CD14-positive monocyte (primary cell): Measurements from ENCODE around the gene ZSCAN2. TPM values are rescaled to one million over a fixed set of nuclear protein-coding genes. Genes with fewer than 3 reads are reported as not detected.
"Not testable (repeated sequence)": the region's sequence is repeated elsewhere in the genome, so short reads cannot be mapped to it uniquely, and the experiment has no call there.

ENCODE experiments used
- DNase-seq, 3 donors: peaks; one replicate each; pipeline ENCODE4 v3.0.0-alpha.2; 2011 to 2022
- H2AFZ ChIP-seq: 2 replicates; pipeline ENCODE4 v1.6.0; 2012; ENCODE audit warnings: mild to moderate bottlenecking, low read depth, low read length, inconsistent platforms; ENCODE audit not compliant: insufficient read depth, poor library complexity, severe bottlenecking
- H3K27ac ChIP-seq, 2 donors: 1 replicate in 1 of 2; 2 replicates in 1 of 2; pipeline ENCODE4 v1.5.1; 2012 to 2013; ENCODE audit warnings: low read length in 2 of 2, control low read depth in 1 of 2, inconsistent platforms in 1 of 2, low read depth in 1 of 2, mild to moderate bottlenecking in 1 of 2
- H3K27me3 ChIP-seq, 2 donors: one replicate each; pipeline versions ENCODE4 v1.6.0 to v1.6.1; 2011 to 2013; ENCODE audit warnings: low read length in 2 of 2; ENCODE audit not compliant: control insufficient read depth in 2 of 2, insufficient read depth in 2 of 2
- H3K36me3 ChIP-seq, 2 donors: replicated peaks in 1 of 2; 1 replicate in 1 of 2; 2 replicates in 1 of 2; pipeline versions ENCODE4 v1.5.1 to v1.6.1; 2012 to 2013; ENCODE audit warnings: low read length in 2 of 2, control low read depth in 1 of 2, inconsistent platforms in 1 of 2, mild to moderate bottlenecking in 1 of 2; ENCODE audit not compliant: insufficient read depth in 2 of 2, control insufficient read depth in 1 of 2
- H3K4me1 ChIP-seq, 2 donors: 1 replicate in 1 of 2; 2 replicates in 1 of 2; pipeline versions ENCODE4 v1.5.1 to v1.6.1; 2012 to 2013; ENCODE audit warnings: low read length in 2 of 2, control low read depth in 1 of 2, inconsistent platforms in 1 of 2, mild to moderate bottlenecking in 1 of 2, moderate library complexity in 1 of 2; ENCODE audit not compliant: insufficient read depth in 2 of 2, control insufficient read depth in 1 of 2
- H3K4me2 ChIP-seq: replicated peaks from 2 replicates; pipeline ENCODE3; 2012; ENCODE audit warnings: low read length, moderate library complexity, mild to moderate bottlenecking; ENCODE audit not compliant: poor library complexity, severe bottlenecking; ENCODE audit errors: extremely low read depth
- H3K4me3 ChIP-seq, 3 experiments: fragments of 200-600 bp in 1 of 3; sonication (generic) in 1 of 3; replicated peaks in 1 of 3; 1 replicate in 2 of 3; 2 replicates in 1 of 3; pipeline ENCODE4 v1.5.1; 2011 to 2013; ENCODE audit warnings: low read length in 3 of 3, mild to moderate bottlenecking in 3 of 3, control low read depth in 2 of 3, low read depth in 2 of 3, inconsistent platforms in 1 of 3, moderate library complexity in 1 of 3
- H3K79me2 ChIP-seq: 2 replicates; pipeline ENCODE4 v1.6.0; 2012; ENCODE audit warnings: mild to moderate bottlenecking, control low read depth, inconsistent platforms, low read length, moderate library complexity; ENCODE audit not compliant: insufficient read depth
- H3K9ac ChIP-seq: 2 replicates; pipeline ENCODE4 v1.6.0; 2017; ENCODE audit warnings: low read length, mild to moderate bottlenecking; ENCODE audit not compliant: insufficient read depth, poor library complexity, severe bottlenecking
- H3K9me3 ChIP-seq, 2 donors: replicated peaks in 1 of 2; 1 replicate in 1 of 2; 2 replicates in 1 of 2; pipeline versions ENCODE4 v1.5.1 to v1.6.1; 2012 to 2013; ENCODE audit warnings: low read length in 2 of 2, control low read depth in 1 of 2; ENCODE audit not compliant: control insufficient read depth in 1 of 2, insufficient read depth in 1 of 2
- H4K20me1 ChIP-seq: 2 replicates; pipeline ENCODE4 v1.6.0; 2012; ENCODE audit warnings: mild to moderate bottlenecking, low read length, control low read depth, moderate library complexity; ENCODE audit not compliant: insufficient read depth
- H3K27ac Mint-ChIP-seq, 7 donors: one replicate each; pipeline ENCODE4 v1.8.0; 2020; ENCODE audit warnings: mild to moderate bottlenecking in 7 of 7, mixed read lengths in 7 of 7, moderate library complexity in 6 of 7, inconsistent platforms in 2 of 7
- H3K27me3 Mint-ChIP-seq, 3 donors: one replicate each; pipeline ENCODE4 v1.8.0; 2021 to 2022; ENCODE audit warnings: low read depth in 3 of 3, mild to moderate bottlenecking in 3 of 3, mixed read lengths in 3 of 3, moderate library complexity in 3 of 3, inconsistent platforms in 1 of 3
- H3K36me3 Mint-ChIP-seq, 2 donors: one replicate each; pipeline ENCODE4 v1.8.0; 2020; ENCODE audit warnings: mixed read lengths in 2 of 2, inconsistent platforms in 1 of 2, mild to moderate bottlenecking in 1 of 2
- H3K4me1 Mint-ChIP-seq: one replicate; pipeline ENCODE4 v1.8.0; 2020; ENCODE audit warnings: mild to moderate bottlenecking, mixed read lengths
- H3K4me3 Mint-ChIP-seq, 2 donors: one replicate each; pipeline ENCODE4 v1.8.0; 2020; ENCODE audit warnings: mild to moderate bottlenecking in 2 of 2, mixed read lengths in 2 of 2, moderate library complexity in 1 of 2
- H3K9me3 Mint-ChIP-seq, 7 donors: one replicate each; pipeline ENCODE4 v1.8.0; 2020 to 2022; ENCODE audit warnings: mixed read lengths in 7 of 7, mild to moderate bottlenecking in 6 of 7, moderate library complexity in 6 of 7, inconsistent platforms in 2 of 7
- CTCF ChIP-seq: fragments of 200-600 bp; IDR thresholded peaks from one replicate; pipeline ENCODE4 v1.8.0; 2022; ENCODE audit warnings: antibody characterized with exemption, mild to moderate bottlenecking
- WGBS: methylation state at CpG from one replicate; pipeline ENCODE4 v1.1.5; 2013; ENCODE audit warnings: missing lambda C conversion rate; ENCODE audit not compliant: insufficient coverage; 5-methylcytosine and 5-hydroxymethylcytosine counted together
- intact Hi-C, 2 donors: fragments of 100-400 bp; cut with micrococcal nuclease; formaldehyde crosslinking; loops; one replicate each; pipeline versions ENCODE4 v1.15.0 to v1.15.1; 2023
- polyA plus RNA-seq, 3 donors: library from polyadenylated mRNA; depleted of rRNA in 1 of 3; unstranded in 2 of 3; stranded (reverse) in 1 of 3; fragments of 300-500 nt in 2 of 3; fragments of >200 nt in 1 of 3; fragmentation: Illumina TruSeq in 2 of 3; gene quantifications; 1 replicate in 2 of 3; 2 replicates in 1 of 3; pipeline ENCODE4 v1.2.3, GENCODE V29; 2012 to 2021

Gene ZSCAN2
- polyA plus RNA-seq, 3 donors, result 1.7 to 6.1 (median 3.4) TPM

- WGBS, result 6% methylated on average over 15 of the region's 23 CpGs
- Histone ChIP-seq H2AFZ (peak overlapping the region; percentile 92), H3K4me3 (peak overlapping the region; percentile 38 to 85 (median 84)), H3K79me2 (peaks cover 28% of the 10 kb centered on the region), H3K27me3 (no peaks in the 10 kb centered on the region), H3K4me1 (peaks cover 30 to 48% of the 10 kb centered on the region in 2 donors), H3K9me3 (no peaks in the 10 kb centered on the region), H3K4me2 (peak overlapping the region; percentile 73), H4K20me1 (no peaks in the 10 kb centered on the region), H3K9ac (peak overlapping the region; percentile 74), H3K27ac (peak overlapping the region in 1 of 2 donors; percentile 85), H3K36me3 (peaks cover 14 to 24% of the 10 kb centered on the region in 2 donors)
- DNase-seq, result no peak
- peak overlapping the region; percentile 87 to 88 for H3K4me3 Mint-ChIP-seq
- peaks cover 16 to 35% of the 10 kb centered on the region in 2 donors for H3K36me3 Mint-ChIP-seq
- H3K9me3 Mint-ChIP-seq, result no peaks in the 10 kb centered on the region
- peaks cover 40% of the 10 kb centered on the region for H3K4me1 Mint-ChIP-seq
- no peaks in the 10 kb centered on the region for H3K27me3 Mint-ChIP-seq
- TF ChIP-seq CTCF, result no peak
- intact Hi-C loops, result no loop called here
- H3K27ac Mint-ChIP-seq, result peak overlapping the region; percentile 16 to 80 (median 59)
Observed at GRCh38 chr15:84634228-84634837, 33.5 kb downstream of the ZSCAN2 start.

GRCh38 chr15:84638103-84638502 is 37.3 kb downstream of the ZSCAN2 start:
- Histone ChIP-seq H3K9ac (no peak overlapping the region), H2AFZ (no peak overlapping the region), H3K36me3 (peaks cover 51 to 61% of the 10 kb centered on the region in 2 donors), H3K27ac (no peak overlapping the region), H3K27me3 (no peaks in the 10 kb centered on the region), H3K4me3 (no peak overlapping the region), H3K4me2 (no peak overlapping the region), H4K20me1 (no peaks in the 10 kb centered on the region), H3K79me2 (peaks cover 15% of the 10 kb centered on the region), H3K4me1 (peaks cover 7 to 19% of the 10 kb centered on the region in 2 donors), H3K9me3 (no peaks in the 10 kb centered on the region)
- Mint-ChIP-seq H3K27me3 (no peaks in the 10 kb centered on the region), H3K9me3 (no peaks in the 10 kb centered on the region), H3K36me3 (peaks cover 43 to 70% of the 10 kb centered on the region in 2 donors), H3K4me1 (peaks cover 18% of the 10 kb centered on the region), H3K4me3 (no peak overlapping the region), H3K27ac (no peak overlapping the region)
- DNase-seq, result no peak
- no peak for TF ChIP-seq CTCF
- intact Hi-C loops, result no loop called here
- no CpG with 5 or more reads among the region's 3 CpGs for WGBS

- H2AFZ ChIP-seq, H3K27me3 Mint-ChIP-seq, H3K9ac ChIP-seq, H3K4me3 Mint-ChIP-seq, H3K4me2 ChIP-seq, H3K9me3 ChIP-seq, DNase-seq, H3K4me3 ChIP-seq, H4K20me1 ChIP-seq, H3K9me3 Mint-ChIP-seq, H3K79me2 ChIP-seq, intact Hi-C loops, H3K4me1 Mint-ChIP-seq, H3K27ac ChIP-seq, H3K27me3 ChIP-seq, H3K4me1 ChIP-seq: not testable (repeated sequence)
- 99% methylated on average over 9 of the region's 9 CpGs for WGBS
- Mint-ChIP-seq H3K36me3 (peaks cover 65 to 94% of the 10 kb centered on the region in 2 donors), H3K27ac (peak overlapping the region in 2 of 7 donors; percentile 20 to 61)
- H3K36me3 ChIP-seq, result peaks cover 81 to 93% of the 10 kb centered on the region in 2 donors
Observed at GRCh38 chr15:84641871-84642270, 41.1 kb downstream of the ZSCAN2 start.
